ENCODE measurements around the gene TSSK3. TPM values are rescaled to one million over a fixed set of nuclear protein-coding genes. Genes with fewer than 3 reads are reported as not detected.

TSSK3 gene
- total and polyA plus RNA-seq, 9 of the 15 experiments (the other 6 are each of a cell fraction or from before 2014, with no cell fraction given) = 0.27 to 2.8 (median 1.9) TPM

- TF ChIP-seq, protein P1, sequence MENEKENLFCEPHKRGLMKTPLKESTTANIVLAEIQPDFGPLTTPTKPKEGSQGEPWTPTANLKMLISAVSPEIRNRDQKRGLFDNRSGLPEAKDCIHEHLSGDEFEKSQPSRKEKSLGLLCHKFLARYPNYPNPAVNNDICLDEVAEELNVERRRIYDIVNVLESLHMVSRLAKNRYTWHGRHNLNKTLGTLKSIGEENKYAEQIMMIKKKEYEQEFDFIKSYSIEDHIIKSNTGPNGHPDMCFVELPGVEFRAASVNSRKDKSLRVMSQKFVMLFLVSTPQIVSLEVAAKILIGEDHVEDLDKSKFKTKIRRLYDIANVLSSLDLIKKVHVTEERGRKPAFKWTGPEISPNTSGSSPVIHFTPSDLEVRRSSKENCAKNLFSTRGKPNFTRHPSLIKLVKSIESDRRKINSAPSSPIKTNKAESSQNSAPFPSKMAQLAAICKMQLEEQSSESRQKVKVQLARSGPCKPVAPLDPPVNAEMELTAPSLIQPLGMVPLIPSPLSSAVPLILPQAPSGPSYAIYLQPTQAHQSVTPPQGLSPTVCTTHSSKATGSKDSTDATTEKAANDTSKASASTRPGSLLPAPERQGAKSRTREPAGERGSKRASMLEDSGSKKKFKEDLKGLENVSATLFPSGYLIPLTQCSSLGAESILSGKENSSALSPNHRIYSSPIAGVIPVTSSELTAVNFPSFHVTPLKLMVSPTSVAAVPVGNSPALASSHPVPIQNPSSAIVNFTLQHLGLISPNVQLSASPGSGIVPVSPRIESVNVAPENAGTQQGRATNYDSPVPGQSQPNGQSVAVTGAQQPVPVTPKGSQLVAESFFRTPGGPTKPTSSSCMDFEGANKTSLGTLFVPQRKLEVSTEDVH (IDR thresholded peaks at IDR 0.05; ENCODE audit: low read depth, partially characterized antibody) = no peak
These were observed 40.5 kb upstream of the TSSK3 start (continued) for GRCh38 chr1:32321712-32322291.

- DNase-seq (ENCODE audit: extremely low read depth in 1 of 4, low spot score in 3 of 4) (no peak), FAIRE-seq (no peak), ATAC-seq (no peak)
- ChIA-PET CTCF (ENCODE audit: low intra/inter-chr PET ratio) (no interaction called here), POLR2A (no interaction called here)
- Histone ChIP-seq H4K20me1 (replicated peaks; ENCODE audit: control insufficient read depth, insufficient read depth, low read length) (peaks cover 5% of the 10 kb centered on the region; the same call in 1 of the 2 replicates), H3K9ac (ENCODE audit: insufficient read depth in 1 of 2, low read depth in 2 of 2, low read length in 2 of 2) (0 out of 4 replicates have a peak overlapping the region, but pooled peaks of 1 of the 2 experiments have one; percentile 17), H3K4me1 (replicated peaks in 1 of 2; ENCODE audit: control insufficient read depth in 2 of 2, insufficient read depth in 2 of 2, low read length in 2 of 2) (no peaks in the 10 kb centered on the region), H3K79me2 (ENCODE audit: control insufficient read depth, insufficient read depth, low read length) (no peaks in the 10 kb centered on the region), H2AFZ (ENCODE audit: low read depth, low read length) (no peak overlapping the region), H3K9me3 (replicated peaks; ENCODE audit: control insufficient read depth, insufficient read depth, low read depth, low read length) (no peaks in the 10 kb centered on the region), H3K36me3 (ENCODE audit: control insufficient read depth, insufficient read depth, low read length) (peaks cover 93% of the 10 kb centered on the region), H3K27me3 (ENCODE audit: control insufficient read depth in 2 of 2, insufficient read depth in 2 of 2, low read length in 2 of 2) (no peaks in the 10 kb centered on the region), H3K27ac (ENCODE audit: extremely low read depth, low read depth, low read length) (no peak overlapping the region), H3K4me2 (ENCODE audit: insufficient read depth, low read length) (no peak overlapping the region), H3K9me1 (ENCODE audit: control insufficient read depth, insufficient read depth, low read length) (peaks cover 3% of the 10 kb centered on the region), H3K4me3 (no peak overlapping the region)
- intact Hi-C loops (cut with micrococcal nuclease) (no loop called here), in situ Hi-C loops (cut with MboI) (no loop called here)
- WGBS (ENCODE audit: insufficient coverage, low coverage, missing lambda C conversion rate) = 92% methylated on average over 10 of the region's 11 CpGs
- TF ChIP-seq NFIX (CRISPR knock-in tag; IDR thresholded peaks at IDR 0.05; ENCODE audit: low read depth) (no peak), POLR2AphosphoS5 (IDR thresholded peaks at IDR 0.05; ENCODE audit: control insufficient read depth, insufficient read depth, low read depth, low read length) (0 out of 2 replicates have a peak, but pooled peaks have one; percentile 16), RAD21 (CRISPR knock-in tag; conservative IDR thresholded peaks at IDR 0.05 in 1 of 2, IDR thresholded peaks at IDR 0.05 in 1 of 2) (no peak), YBX1 (IDR thresholded peaks at IDR 0.05) (no peak)
- no TSS peak for BruUV-seq (replicated peaks)
These were observed 35.1 kb upstream of the TSSK3 start for GRCh38 chr1:32327204-32327603.
